Activated naive CD4-positive, alpha-beta T cell treated with anti-CD3 and anti-CD28 coated beads, Interleukin-2, amount 50 U/mL, for 72 hours (primary cell): ENCODE results near the gene PRXL2B. TPM values are rescaled to one million over a fixed set of nuclear protein-coding genes. Genes with fewer than 3 reads are reported as not detected.

Source experiments
- ATAC-seq, 2 donors: fragments of 150-1000 bp; cut with Tn5 transposase; 2 replicates each; pipeline ENCODE4 v1.10.0; 2021; ENCODE audit warnings: mild to moderate bottlenecking in 2 of 2, moderate library complexity in 2 of 2
- DNase-seq, 2 donors: peaks; one replicate each; pipeline ENCODE4 v3.0.0; 2021 to 2022; ENCODE audit warnings: low spot score in 2 of 2
- H3K27ac Mint-ChIP-seq, 2 donors: one replicate each; pipeline ENCODE4 v1.8.0; 2022; ENCODE audit warnings: mild to moderate bottlenecking in 2 of 2, mixed read lengths in 2 of 2
- H3K36me3 Mint-ChIP-seq, 2 donors: one replicate each; pipeline ENCODE4 v1.8.0; 2022; ENCODE audit warnings: mixed read lengths in 2 of 2
- H3K9me3 Mint-ChIP-seq, 2 donors: one replicate each; pipeline ENCODE4 v1.8.0; 2022; ENCODE audit warnings: mixed read lengths in 2 of 2
- total RNA-seq, 2 donors: library from RNA; stranded (reverse); gene quantifications; one replicate each; pipeline ENCODE4 v1.2.3, GENCODE V29; 2022

The PRXL2B gene
- total RNA-seq, 2 donors from 2014 or later: 34.7 to 38.8 TPM

GRCh38 chr1:2640626-2641025, 54.0 kb downstream of the PRXL2B start:
- Mint-ChIP-seq H3K27ac (no peak overlapping the region), H3K9me3 (peaks cover 0 to 8% of the 10 kb centered on the region in 2 donors), H3K36me3 (peaks cover 0 to 18% of the 10 kb centered on the region in 2 donors)
- ATAC-seq (no peak), DNase-seq (no peak)

Other genes with a start within 250 kb of the PRXL2B start
- gene MORN1, start 195.2 kb upstream of the PRXL2B start, total RNA-seq: 1 to 10 TPM; 2.0 to 5.7 TPM
- 100 to 1,000 TPM; 102 to 135 TPM for gene RER1, start 194.9 kb upstream of the PRXL2B start, total RNA-seq
- 10 to 100 TPM in 1 of 2 donors, 1 to 10 TPM in 1; 4.7 to 17.0 TPM for gene PEX10, start 174.2 kb upstream of the PRXL2B start, total RNA-seq
- 1 to 10 TPM; 6.9 to 7.1 TPM for gene PLCH2, start 110.5 kb upstream of the PRXL2B start, total RNA-seq
- gene PANK4, start 60.2 kb upstream of the PRXL2B start, total RNA-seq: 10 to 100 TPM; 45.7 to 79.7 TPM
- gene HES5, start 56.5 kb upstream of the PRXL2B start, total RNA-seq: under 1 TPM in 1 of 2 donors, not detected in 1; 0.19 TPM
- 100 to 1,000 TPM; 124 to 183 TPM for gene TNFRSF14, start 30.4 kb upstream of the PRXL2B start, total RNA-seq
- 1 to 10 TPM; 1.4 to 2.5 TPM for gene MMEL1, start 46.2 kb downstream of the PRXL2B start, total RNA-seq
- 1 to 10 TPM in 1 of 2 donors, under 1 TPM in 1; 0.80 to 1.3 TPM for gene TTC34, start 214.9 kb downstream of the PRXL2B start, total RNA-seq